Measurements from ENCODE around the gene HSH2D.
A peak's percentile ranks its signal among the peaks of the same experiment; 100 is the strongest.
"Not testable (repeated sequence)": the region's sequence is repeated elsewhere in the genome, so short reads cannot be mapped to it uniquely, and the experiment has no call there.

HSH2D gene, protein sequence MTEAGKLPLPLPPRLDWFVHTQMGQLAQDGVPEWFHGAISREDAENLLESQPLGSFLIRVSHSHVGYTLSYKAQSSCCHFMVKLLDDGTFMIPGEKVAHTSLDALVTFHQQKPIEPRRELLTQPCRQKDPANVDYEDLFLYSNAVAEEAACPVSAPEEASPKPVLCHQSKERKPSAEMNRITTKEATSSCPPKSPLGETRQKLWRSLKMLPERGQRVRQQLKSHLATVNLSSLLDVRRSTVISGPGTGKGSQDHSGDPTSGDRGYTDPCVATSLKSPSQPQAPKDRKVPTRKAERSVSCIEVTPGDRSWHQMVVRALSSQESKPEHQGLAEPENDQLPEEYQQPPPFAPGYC
- 43.6 to 68.1 reads per million in 2 donors for total RNA-seq

- DNase-seq, result peak; percentile 38
Observed at GRCh38 chr19:16143399-16144215, at the start of gene HSH2D. TSS of gene HSH2D (plus strand) at chr19:16143685. CDS start at chr19:16148751, 5,066 bp downstream.

DNA sequence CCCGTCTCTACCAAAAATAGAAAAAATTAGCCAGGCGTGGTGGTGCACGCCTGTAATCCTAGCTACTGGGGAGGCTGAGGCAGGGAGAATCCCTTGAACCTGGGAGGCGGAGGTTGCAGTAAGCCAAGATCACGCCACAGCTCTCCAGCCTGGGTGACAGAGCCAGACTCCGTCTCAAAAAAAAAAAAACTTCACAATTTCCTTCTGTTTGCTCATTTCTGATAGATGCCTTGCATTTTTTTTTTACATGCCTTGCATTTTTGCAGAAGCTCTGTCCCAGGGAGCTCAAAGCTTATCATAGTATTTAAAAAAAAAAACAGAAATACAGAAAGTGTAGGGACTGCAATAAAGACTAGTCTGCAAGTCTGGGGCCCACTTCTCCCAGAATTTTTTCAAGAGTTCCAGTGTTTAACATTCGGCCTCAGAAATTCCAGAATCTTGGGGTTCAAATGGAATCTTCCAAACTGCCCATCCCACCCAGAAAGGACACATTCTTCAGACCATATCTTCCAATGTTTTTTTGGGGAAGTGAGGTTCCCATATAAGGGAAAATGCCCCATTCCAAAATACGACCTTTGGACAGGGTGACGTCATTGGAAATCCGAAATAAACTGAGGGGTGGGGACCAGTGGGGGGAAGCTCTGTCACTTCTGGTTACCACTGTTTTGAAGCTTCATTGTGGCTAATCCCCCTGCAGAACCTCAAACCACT, 49.0 kb upstream of the HSH2D start:
- no peak for DNase-seq

DNA sequence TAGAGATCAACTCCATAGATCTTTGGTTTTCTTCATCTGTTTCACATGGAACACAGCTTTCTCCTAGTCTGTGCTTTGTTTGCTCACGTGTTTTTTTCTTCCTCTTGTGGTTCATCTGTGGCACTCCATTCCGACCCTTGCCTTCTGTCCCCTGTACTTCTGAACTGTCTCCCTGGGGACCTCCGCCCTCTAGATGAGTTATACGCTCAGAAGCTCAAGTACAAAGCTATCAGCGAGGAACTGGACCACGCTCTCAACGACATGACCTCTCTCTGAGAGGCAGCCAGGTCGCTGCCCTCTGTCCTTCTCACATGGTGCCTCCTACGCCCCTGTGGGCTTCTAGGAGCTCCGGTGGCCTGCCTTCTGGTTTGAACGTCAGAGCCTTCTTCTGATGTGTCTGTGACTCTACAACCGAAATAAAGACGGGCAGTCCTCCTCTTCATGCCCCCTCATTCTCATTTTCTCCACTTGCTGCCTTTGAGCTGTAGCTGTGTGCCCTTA, 48.4 kb upstream of the HSH2D start:
- DNase-seq, result no peak

- no peak for DNase-seq
Observed at GRCh38 chr19:16096280-16096855, 47.1 kb upstream of the HSH2D start.

GRCh38 chr19:16098416-16098768, 45.1 kb upstream of the HSH2D start:
- DNase-seq, result no peak

DNA sequence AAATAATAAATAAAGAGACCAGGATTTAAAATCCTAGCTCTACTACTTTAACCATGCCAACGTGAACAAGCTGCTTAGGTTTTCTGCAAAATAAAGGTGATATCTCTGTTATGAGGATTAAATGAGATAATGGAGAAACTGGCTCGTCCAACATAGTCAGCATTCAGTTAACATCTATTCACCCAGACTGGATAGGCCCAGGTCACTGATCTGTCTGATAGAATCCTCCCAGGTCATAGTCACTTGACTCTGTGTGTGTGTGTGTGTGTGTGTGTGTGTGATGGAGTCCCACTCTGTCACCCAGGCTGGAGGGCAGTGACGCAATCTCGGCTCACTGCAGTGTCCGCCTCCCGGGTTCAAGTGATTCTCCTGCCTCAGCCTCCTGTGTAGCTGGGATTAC, 44.7 kb upstream of the HSH2D start:
- DNase-seq, result no peak

DNA sequence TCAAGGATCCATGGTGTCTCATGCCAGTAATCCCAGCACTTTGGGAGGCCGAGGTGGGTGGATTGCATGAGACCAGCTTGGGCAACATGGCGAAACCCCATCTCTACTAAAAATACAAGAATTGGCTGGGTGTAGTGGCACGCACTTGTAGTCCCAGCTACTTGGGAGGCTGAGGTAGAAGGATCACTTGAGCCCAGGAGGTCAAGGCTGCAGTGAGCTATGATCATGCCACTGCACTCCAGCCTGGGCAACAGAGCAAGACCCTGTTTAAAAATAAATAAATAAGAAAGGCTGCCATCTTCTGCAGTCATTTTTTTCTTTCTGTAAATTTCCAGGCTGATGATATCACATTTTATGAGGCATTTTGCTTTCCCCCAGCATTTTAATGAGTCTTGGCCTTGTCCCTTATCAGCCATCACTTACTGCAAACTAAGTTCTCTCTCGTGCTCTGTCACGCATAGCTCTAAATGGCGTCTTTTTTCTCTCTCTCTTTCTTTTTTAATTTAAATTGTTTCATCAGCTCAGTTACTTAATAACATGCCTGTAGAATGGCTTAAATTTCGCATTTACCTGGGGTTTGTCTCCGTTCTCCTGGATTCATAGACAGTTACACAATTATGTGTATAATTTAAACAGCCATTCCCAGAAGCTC, 44.0 kb upstream of the HSH2D start:
- not testable (repeated sequence) for DNase-seq

- DNase-seq, result no peak
Observed at GRCh38 chr19:16100524-16100923, 43.0 kb upstream of the HSH2D start.

- DNase-seq, result no peak
Observed at GRCh38 chr19:16104722-16105121, 38.8 kb upstream of the HSH2D start.

DNA sequence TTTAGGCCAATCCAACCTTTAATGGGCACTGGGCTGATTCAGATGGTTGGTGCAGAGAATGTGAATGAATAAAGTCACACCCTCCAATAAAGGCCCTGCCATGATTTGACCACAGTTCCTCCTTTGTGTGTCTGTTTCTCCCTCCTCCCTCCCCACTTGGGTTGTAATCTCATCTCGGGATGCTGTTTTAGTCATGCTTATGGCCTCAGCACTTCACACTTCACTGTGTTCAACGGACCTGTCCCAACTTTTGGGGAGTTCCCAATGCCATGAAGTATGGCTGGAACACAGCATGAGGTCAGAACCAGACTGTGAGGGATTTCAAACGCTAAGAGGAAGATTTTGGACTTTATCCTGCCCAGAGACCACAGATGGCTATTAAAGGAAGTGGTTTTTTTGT, 37.4 kb upstream of the HSH2D start:
- no peak for DNase-seq

GRCh38 chr19:16111160-16111908, 32.2 kb upstream of the HSH2D start, which contains the start of gene RAB8A:
TSS of gene RAB8A (plus strand) at chr19:16111889. CDS start at chr19:16111902, 13 bp downstream.
- peak; percentile 100 for DNase-seq

GRCh38 chr19:16111909-16112752, 31.4 kb upstream of the HSH2D start:
- no peak for DNase-seq

DNA sequence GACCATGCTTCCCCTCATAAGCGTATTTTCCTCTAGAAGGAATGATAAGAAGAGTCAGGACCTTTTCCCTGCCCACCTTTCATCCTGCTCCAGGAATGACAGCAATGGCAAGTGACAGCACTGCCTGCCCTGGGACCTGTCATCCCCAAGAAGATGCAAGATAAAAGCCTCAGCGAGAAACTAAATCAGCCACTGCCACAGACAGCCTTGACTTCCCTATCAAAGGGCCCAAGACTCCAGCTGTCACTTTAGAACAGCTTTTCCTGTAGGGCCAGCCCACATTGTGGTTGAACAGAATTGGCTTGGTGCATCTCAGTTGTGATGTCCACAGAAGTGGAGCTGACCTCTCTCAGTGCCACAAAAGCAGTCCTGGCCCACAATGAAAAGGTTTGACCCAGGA, 30.7 kb upstream of the HSH2D start:
- no peak for DNase-seq

- DNase-seq, result no peak
Observed at GRCh38 chr19:16113727-16114126, 29.8 kb upstream of the HSH2D start.

- DNase-seq, result no peak
Observed at GRCh38 chr19:16115301-16116039, 28.0 kb upstream of the HSH2D start.

DNA sequence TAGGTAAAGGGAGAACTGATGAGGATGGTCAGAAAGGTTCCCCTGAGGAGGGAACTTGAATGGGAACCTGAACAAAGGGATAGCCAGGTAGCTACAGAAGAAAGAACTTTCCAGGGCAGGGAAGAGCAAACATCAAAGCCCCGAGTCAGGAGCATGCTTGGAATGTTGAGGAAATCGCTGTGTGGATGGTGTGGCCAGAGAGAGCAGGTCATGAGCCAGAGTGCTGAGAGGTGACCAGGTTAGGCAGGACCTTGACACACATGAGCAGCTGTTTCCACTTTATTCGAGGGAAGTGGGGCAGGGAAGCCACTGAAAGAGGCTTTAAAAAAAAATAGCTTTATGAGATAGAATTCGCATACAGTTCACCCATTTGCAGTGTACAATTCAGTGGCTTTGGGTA, 27.4 kb upstream of the HSH2D start:
- no peak for DNase-seq

GRCh38 chr19:16117594-16118033, 25.9 kb upstream of the HSH2D start:
- DNase-seq, result no peak

GRCh38 chr19:16118489-16119033, 24.9 kb upstream of the HSH2D start:
- no peak for DNase-seq
